DMS53 (cell line): Measurements from ENCODE around the gene YPEL3.
"Not testable (repeated sequence)": the region's sequence is repeated elsewhere in the genome, so short reads cannot be mapped to it uniquely, and the experiment has no call there.

Experiments
- DNase-seq: peaks from one replicate; lab custom pipeline; 2025; lab: John Stamatoyannopoulos, UW

Gene YPEL3

GRCh38 chr16:30096105-30096861 is at the start of gene YPEL3:
Gene YPEL3, minus strand, starts transcription at chr16:30096213. Its CDS starts 731 bp downstream, at chr16:30095482.
- peak; percentile 95 for DNase-seq

GRCh38 chr16:30145657-30146056 is 49.6 kb upstream of the YPEL3 start:
- DNase-seq, result no peak

- DNase-seq, result no peak
Measured at GRCh38 chr16:30144917-30145316, 48.9 kb upstream of the YPEL3 start.

- DNase-seq, result no peak
Measured at GRCh38 chr16:30144017-30144416, 48.0 kb upstream of the YPEL3 start.

GRCh38 chr16:30143347-30143702 is 47.3 kb upstream of the YPEL3 start:
- DNase-seq, result no peak

- DNase-seq, result peak; percentile 41
Measured at GRCh38 chr16:30142672-30143346, 46.8 kb upstream of the YPEL3 start.

- DNase-seq, result no peak
Measured at GRCh38 chr16:30141750-30142149, 45.7 kb upstream of the YPEL3 start.

GRCh38 chr16:30139583-30140481 is 43.8 kb upstream of the YPEL3 start:
- peak; percentile 91 for DNase-seq

GRCh38 chr16:30137897-30138296 is 41.9 kb upstream of the YPEL3 start:
- DNase-seq, result no peak

GRCh38 chr16:30136971-30137605 is 41.1 kb upstream of the YPEL3 start:
- DNase-seq, result no peak

GRCh38 chr16:30132591-30132990 is 36.6 kb upstream of the YPEL3 start:
- DNase-seq, result no peak

GRCh38 chr16:30131869-30132475 is 36.0 kb upstream of the YPEL3 start:
- peak; percentile 39 for DNase-seq

- no peak for DNase-seq
Measured at GRCh38 chr16:30127993-30128392, 32.0 kb upstream of the YPEL3 start.

GRCh38 chr16:30125690-30126089 is 29.7 kb upstream of the YPEL3 start:
- DNase-seq, result not testable (repeated sequence)

- no peak for DNase-seq
Measured at GRCh38 chr16:30124985-30125379, 29.0 kb upstream of the YPEL3 start.

- DNase-seq, result peak; percentile 50
Measured at GRCh38 chr16:30122604-30123160, 26.7 kb upstream of the YPEL3 start.

- no peak for DNase-seq
Measured at GRCh38 chr16:30121741-30122571, 25.9 kb upstream of the YPEL3 start.

- peak; percentile 18 for DNase-seq
Measured at GRCh38 chr16:30120340-30121105, 24.5 kb upstream of the YPEL3 start.

- DNase-seq, result no peak
Measured at GRCh38 chr16:30119428-30119827, 23.4 kb upstream of the YPEL3 start.

- no peak for DNase-seq
Measured at GRCh38 chr16:30117768-30118167, 21.8 kb upstream of the YPEL3 start.
